Measurements from ENCODE around the gene ECI1. TPM values are rescaled to one million over a fixed set of nuclear protein-coding genes. Genes with fewer than 3 reads are reported as not detected.

Gene ECI1
- total and polyA plus RNA-seq, 2 of the 13 experiments (the other 11 are each of a cell fraction or from before 2014, with no cell fraction given): 82.0 to 102 TPM

- TF ChIP-seq ZNF318 (CRISPR knock-in tag; IDR thresholded peaks at IDR 0.05) (no peak), NPAS2 (CRISPR knock-in tag; IDR thresholded peaks at IDR 0.05; ENCODE audit: borderline replicate concordance) (no peak), TBL1XR1 (IDR thresholded peaks at IDR 0.05; ENCODE audit: borderline replicate concordance, low read length, partially characterized antibody) (no peak), ZFP36L2 (CRISPR knock-in tag; IDR thresholded peaks at IDR 0.05) (no peak), ZFYVE20 (CRISPR knock-in tag; IDR thresholded peaks at IDR 0.05; ENCODE audit: borderline replicate concordance, low read depth) (no peak), FOXP4 (CRISPR knock-in tag; IDR thresholded peaks at IDR 0.05) (no peak), ZFP62 (CRISPR knock-in tag; IDR thresholded peaks at IDR 0.05) (no peak), ZNF407 (CRISPR knock-in tag; IDR thresholded peaks at IDR 0.05; ENCODE audit: not compliant biosample characterization) (no peak), ZFAT (CRISPR knock-in tag; conservative IDR thresholded peaks at IDR 0.05) (no peak)
These were observed 56.5 kb downstream of the ECI1 start (continued) for GRCh38 chr16:2194852-2195321.

Data from HepG2 (cell line).